ENCODE results near the gene IL1R2. TPM values are rescaled to one million over a fixed set of nuclear protein-coding genes. Genes with fewer than 3 reads are reported as not detected.

IL1R2 gene
- polyA plus RNA-seq, 6 donors from 2014 or later, result 0.70 TPM; not detected in 5

DNA sequence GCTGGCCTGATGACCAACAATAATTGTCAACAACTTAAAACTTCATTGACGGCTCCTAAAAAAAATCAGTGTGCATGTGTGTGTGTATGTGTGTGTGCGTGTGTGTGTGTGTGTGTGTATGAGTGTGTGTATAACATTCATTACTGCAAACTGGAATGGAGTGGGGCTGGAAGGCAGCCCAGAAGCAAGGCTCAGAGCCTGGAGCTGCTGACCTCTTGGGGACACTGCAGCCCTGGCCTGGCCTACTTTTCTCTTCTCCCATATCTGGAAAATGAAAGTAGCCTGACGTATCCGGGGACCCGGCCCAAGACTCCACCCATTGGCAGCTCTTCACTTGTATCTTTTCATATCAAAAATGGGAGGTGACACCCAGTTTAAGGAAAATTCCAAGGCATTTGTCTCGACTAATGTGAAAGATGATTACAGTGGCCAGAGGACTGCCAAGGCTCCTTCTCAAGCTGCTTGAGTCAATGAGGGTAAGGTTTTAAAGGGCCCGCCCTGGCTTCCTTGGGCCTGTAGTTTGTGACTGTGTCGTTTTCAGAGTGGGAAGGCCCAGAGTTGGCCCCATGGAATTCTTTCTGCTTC is 78.4 kb downstream of the IL1R2 start:
- Mint-ChIP-seq H3K36me3 (peaks cover 6 to 8% of the 10 kb centered on the region in 2 donors), H3K9me3 (peaks cover 0 to 5% (median 2%) of the 10 kb centered on the region in 7 donors), H3K4me3 (no peak overlapping the region), H3K4me1 (peaks cover 4 to 8% (median 7%) of the 10 kb centered on the region in 3 donors), H3K27ac (no peak overlapping the region), H3K27me3 (peaks cover 25 to 33% (median 28%) of the 10 kb centered on the region in 3 donors)
- no peak for ATAC-seq (ENCODE audit: low read depth in 2 of 2)
- DNase-seq, result no peak

- DNase-seq, result no peak
- Mint-ChIP-seq H3K27ac (no peak overlapping the region), H3K4me3 (no peak overlapping the region), H3K4me1 (peaks cover 4 to 8% (median 7%) of the 10 kb centered on the region in 3 donors), H3K27me3 (peaks cover 13 to 16% (median 14%) of the 10 kb centered on the region in 3 donors), H3K36me3 (peaks cover 0 to 8% of the 10 kb centered on the region in 2 donors), H3K9me3 (peaks cover 0 to 5% (median 0%) of the 10 kb centered on the region in 7 donors)
- no peak for ATAC-seq (ENCODE audit: low read depth in 2 of 2)
Observed at GRCh38 chr2:102072741-102073140, 81.0 kb downstream of the IL1R2 start.

- Mint-ChIP-seq H3K36me3 (peaks cover 0 to 8% of the 10 kb centered on the region in 2 donors), H3K27me3 (peaks cover 12 to 21% (median 17%) of the 10 kb centered on the region in 3 donors), H3K4me3 (no peak overlapping the region), H3K27ac (no peak overlapping the region), H3K9me3 (peaks cover 0 to 4% (median 0%) of the 10 kb centered on the region in 7 donors), H3K4me1 (peaks cover 4 to 8% (median 7%) of the 10 kb centered on the region in 3 donors)
- no peak for ATAC-seq (ENCODE audit: low read depth in 2 of 2)
- DNase-seq, result no peak
Observed at GRCh38 chr2:102073168-102073724, 81.5 kb downstream of the IL1R2 start.

DNA sequence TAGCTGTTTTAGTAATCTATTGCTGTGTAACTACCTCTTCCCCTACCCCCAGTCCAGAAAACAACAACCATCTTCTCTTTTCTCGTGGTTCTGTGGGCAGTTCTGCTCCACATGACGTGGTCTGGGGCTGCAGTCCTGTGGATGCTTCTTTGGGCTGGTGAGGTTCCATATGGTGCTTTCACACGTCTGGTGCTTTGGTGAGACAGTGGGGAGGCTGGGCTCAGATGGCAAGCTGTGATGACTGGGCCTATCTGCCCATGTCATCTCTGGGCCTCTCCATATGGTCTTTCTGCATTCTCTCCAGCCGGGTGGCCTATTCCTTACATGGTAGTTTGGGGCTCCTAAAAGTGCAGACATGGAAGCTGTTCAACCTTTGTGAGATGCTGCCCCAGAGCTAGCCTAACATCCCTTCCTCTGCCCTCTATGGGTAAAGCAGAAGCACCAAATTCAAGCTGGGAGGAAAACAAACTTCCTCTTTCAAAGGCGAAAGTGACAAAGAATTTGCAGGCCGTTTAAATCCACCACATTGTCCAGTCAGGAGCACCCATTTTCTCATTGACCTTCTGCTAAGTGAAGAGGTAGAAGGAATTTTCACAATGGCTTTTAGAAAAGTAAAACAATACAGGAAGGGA is 82.5 kb downstream of the IL1R2 start:
- DNase-seq (no peak), ATAC-seq (ENCODE audit: low read depth in 2 of 2) (no peak)
- peaks cover 11 to 23% (median 21%) of the 10 kb centered on the region in 3 donors for H3K27me3 Mint-ChIP-seq
- no peaks in the 10 kb centered on the region for H3K36me3 Mint-ChIP-seq
- H3K4me3 Mint-ChIP-seq, result no peak overlapping the region
- peaks cover 4 to 8% (median 7%) of the 10 kb centered on the region in 3 donors for H3K4me1 Mint-ChIP-seq
- no peaks in the 10 kb centered on the region for H3K9me3 Mint-ChIP-seq
- H3K27ac Mint-ChIP-seq, result peak overlapping the region in 1 of 6 donors; percentile 52

GRCh38 chr2:102075479-102075878 is 83.7 kb downstream of the IL1R2 start:
- DNase-seq (no peak), ATAC-seq (ENCODE audit: low read depth in 2 of 2) (no peak)
- Mint-ChIP-seq H3K27ac (no peak overlapping the region), H3K4me1 (peaks cover 4 to 8% (median 7%) of the 10 kb centered on the region in 3 donors), H3K9me3 (no peaks in the 10 kb centered on the region), H3K27me3 (peaks cover 11 to 26% (median 25%) of the 10 kb centered on the region in 3 donors), H3K4me3 (no peak overlapping the region), H3K36me3 (no peaks in the 10 kb centered on the region)

DNA sequence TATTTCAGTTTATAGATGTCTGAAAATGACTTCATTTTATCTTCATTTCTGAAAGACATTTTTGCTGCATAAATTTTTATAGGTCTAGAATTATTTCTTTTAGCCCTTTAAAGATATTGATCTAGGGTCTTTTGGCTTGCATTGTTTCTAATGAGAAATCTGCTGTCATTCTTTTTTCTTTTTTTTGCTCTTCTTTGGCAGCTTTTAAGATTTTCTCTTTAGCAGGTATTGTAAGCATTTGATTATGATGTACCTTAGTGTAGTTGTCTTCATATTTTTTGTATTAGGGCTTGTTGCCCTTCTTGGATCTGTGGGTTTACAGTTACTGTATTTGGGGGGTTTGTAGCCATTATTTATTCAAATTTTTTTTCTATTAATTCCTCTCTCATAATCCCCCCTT is 84.8 kb downstream of the IL1R2 start:
- peaks cover 7 to 12% (median 7%) of the 10 kb centered on the region in 3 donors for H3K4me1 Mint-ChIP-seq
- no peak overlapping the region for H3K27ac Mint-ChIP-seq
- H3K27me3 Mint-ChIP-seq, result peaks cover 18 to 37% (median 35%) of the 10 kb centered on the region in 3 donors
- H3K4me3 Mint-ChIP-seq, result no peak overlapping the region
- ATAC-seq (ENCODE audit: low read depth in 2 of 2), result no peak
- no peak for DNase-seq
- peaks cover 0 to 3% (median 0%) of the 10 kb centered on the region in 7 donors for H3K9me3 Mint-ChIP-seq
- H3K36me3 Mint-ChIP-seq, result no peaks in the 10 kb centered on the region

Other genes starting within 250 kb of the IL1R2 start
- under 1 TPM in 1 of 6 donors, not detected in 5; 0.29 TPM for gene IL1R1, start 150.8 kb downstream of the IL1R2 start, polyA plus RNA-seq (ENCODE audit: low read depth in 6 of 6)
- gene IL1RL2, start 195.1 kb downstream of the IL1R2 start, polyA plus RNA-seq (ENCODE audit: low read depth in 6 of 6), result not detected